ENCODE results near the gene OR6J1.

- TF ChIP-seq CTCF (IDR thresholded peaks at IDR 0.05 in 8 of 11, conservative IDR thresholded peaks at IDR 0.05 in 3 of 11) (no peak), POLR2AphosphoS5 (IDR thresholded peaks at IDR 0.05) (no peak)
These were observed 44.8 kb downstream of the OR6J1 start for GRCh38 chr14:22599349-22599748.

All from spleen (tissue), 7 donors.